ENCODE data around the gene ZFYVE9.
"Not testable (repeated sequence)": the region's sequence is repeated elsewhere in the genome, so short reads cannot be mapped to it uniquely, and the experiment has no call there.

Gene ZFYVE9

GRCh38 chr1:52368383-52369172 lies 226.7 kb downstream of the ZFYVE9 start:
- no peak for DNase-seq (ENCODE audit: low spot score)

DNA sequence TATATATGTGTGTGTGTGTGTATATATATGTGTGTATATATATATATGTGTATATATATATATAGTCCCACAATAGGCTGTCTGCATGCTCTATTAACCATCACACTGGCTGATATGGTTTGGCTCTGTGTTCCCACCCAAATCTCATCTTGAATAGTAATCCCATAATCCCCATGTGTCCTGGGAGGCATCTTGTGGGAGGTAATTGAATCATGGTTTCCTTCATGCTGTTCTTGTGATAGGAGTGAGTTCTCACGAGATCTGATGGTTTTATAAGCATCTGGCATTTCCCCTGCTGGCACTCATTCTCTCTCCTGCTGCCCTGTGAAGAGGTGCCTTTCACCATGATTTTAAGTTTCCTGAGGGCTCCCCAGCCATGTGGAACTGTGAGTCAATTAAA lies 228.0 kb downstream of the ZFYVE9 start:
- not testable (repeated sequence) for DNase-seq (ENCODE audit: low spot score)

DNA sequence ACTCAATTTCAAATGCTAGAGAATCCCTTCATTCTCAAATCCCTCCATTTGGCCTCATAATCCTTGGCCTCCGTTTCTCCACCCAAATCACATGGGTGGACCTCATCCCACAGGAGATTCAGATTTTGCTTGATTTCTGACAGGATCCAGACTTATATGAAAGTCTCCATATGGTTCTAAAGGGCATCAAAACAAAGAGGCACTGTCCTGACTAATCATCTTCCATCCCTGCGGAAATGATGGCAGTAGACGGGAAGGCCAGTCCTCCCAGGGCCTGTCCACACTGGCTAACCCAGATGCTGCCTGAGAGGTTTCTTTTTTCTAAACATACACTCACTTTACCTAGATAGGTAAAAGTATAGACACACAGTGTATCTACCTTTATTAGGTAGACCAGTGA lies 243.5 kb downstream of the ZFYVE9 start:
- DNase-seq (ENCODE audit: low spot score), result no peak

GRCh38 chr1:52386458-52386857 lies 244.6 kb downstream of the ZFYVE9 start:
- DNase-seq (ENCODE audit: low spot score), result no peak

- DNase-seq (ENCODE audit: low spot score), result no peak
These were observed 251.3 kb downstream of the ZFYVE9 start for GRCh38 chr1:52393174-52393573.
